Astrocyte (in vitro differentiated cells and primary cell): ENCODE data around the gene PDE1C.

Source experiments
- CTCF ChIP-seq: IDR thresholded peaks from 2 replicates; pipeline ENCODE4 v1.5.1; 2011; ENCODE audit warnings: low read depth, mild to moderate bottlenecking, inconsistent platforms, low read length, moderate library complexity; ENCODE audit not compliant: insufficient read depth
- EZH2 ChIP-seq: IDR thresholded peaks from 2 replicates; pipeline ENCODE4 v1.6.1; 2012; ENCODE audit warnings: mild to moderate bottlenecking, low read length, inconsistent platforms; ENCODE audit not compliant: insufficient read depth

- TF ChIP-seq CTCF (no peak), EZH2 (no peak)
These were observed 99.7 kb downstream of the PDE1C start for GRCh38 chr7:31970501-31970900.
